Activated CD8-positive, alpha-beta memory T cell treated with anti-CD3 and anti-CD28 coated beads for 36 hours (primary cell): Measurements from ENCODE around the gene MAN1B1. TPM values are rescaled to one million over a fixed set of nuclear protein-coding genes. Genes with fewer than 3 reads are reported as not detected.

Experiments used
- CTCF ChIA-PET: fragments of 350-600 bp; sonication (Branson Sonifier 250); formaldehyde crosslinking; loops from one replicate; lab custom pipeline; 2021; ENCODE audit warnings: antibody characterized with exemption; lab: Charles Lee
- POLR2A ChIA-PET: fragments of 350-600 bp; sonication (Branson Sonifier 250); formaldehyde crosslinking; loops from one replicate; lab custom pipeline; 2021; ENCODE audit warnings: antibody characterized with exemption; lab: Charles Lee
- total RNA-seq, 2 experiments: library from RNA; stranded (reverse); gene quantifications; one replicate each; pipeline ENCODE4 v1.2.3, GENCODE V29; 2021

MAN1B1 gene
- total RNA-seq, 2 experiments from 2014 or later, result 30.0 to 34.1 TPM

DNA sequence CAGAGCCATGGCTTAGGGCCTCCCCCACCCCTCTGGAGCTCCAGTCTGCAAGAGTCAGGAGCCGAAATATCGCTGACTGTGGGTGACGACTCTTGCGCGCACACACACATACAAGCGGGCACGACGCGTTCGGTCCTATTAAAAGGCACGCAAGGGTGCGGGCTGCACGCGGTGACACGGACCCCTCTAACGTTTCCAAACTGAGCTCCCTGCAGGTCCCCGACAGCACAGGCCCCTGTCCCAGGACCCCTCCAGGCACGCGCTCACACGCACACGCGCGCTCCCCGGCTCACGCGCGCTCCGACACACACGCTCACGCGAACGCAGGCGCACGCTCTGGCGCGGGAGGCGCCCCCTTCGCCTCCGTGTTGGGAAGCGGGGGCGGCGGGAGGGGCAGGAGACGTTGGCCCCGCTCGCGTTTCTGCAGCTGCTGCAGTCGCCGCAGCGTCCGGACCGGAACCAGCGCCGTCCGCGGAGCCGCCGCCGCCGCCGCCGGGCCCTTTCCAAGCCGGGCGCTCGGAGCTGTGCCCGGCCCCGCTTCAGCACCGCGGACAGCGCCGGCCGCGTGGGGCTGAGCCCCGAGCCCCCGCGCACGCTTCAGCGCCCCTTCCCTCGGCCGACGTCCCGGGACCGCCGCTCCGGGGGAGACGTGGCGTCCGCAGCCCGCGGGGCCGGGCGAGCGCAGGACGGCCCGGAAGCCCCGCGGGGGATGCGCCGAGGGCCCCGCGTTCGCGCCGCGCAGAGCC lies 52.1 kb downstream of the MAN1B1 start, which contains the start of gene GRIN1:
Gene GRIN1, plus strand, starts transcription at position 433 of the 746 bp plus-strand sequence. CDS start 333 bp downstream, outside the sequence.
- ChIA-PET CTCF (interaction anchor here (0.9 to 1.4 kb wide), 2 partner anchors 37 to 50 kb away, joined by 3 to 4 read pairs; no protein-coding TSS in a partner anchor), POLR2A (no interaction called here)

DNA sequence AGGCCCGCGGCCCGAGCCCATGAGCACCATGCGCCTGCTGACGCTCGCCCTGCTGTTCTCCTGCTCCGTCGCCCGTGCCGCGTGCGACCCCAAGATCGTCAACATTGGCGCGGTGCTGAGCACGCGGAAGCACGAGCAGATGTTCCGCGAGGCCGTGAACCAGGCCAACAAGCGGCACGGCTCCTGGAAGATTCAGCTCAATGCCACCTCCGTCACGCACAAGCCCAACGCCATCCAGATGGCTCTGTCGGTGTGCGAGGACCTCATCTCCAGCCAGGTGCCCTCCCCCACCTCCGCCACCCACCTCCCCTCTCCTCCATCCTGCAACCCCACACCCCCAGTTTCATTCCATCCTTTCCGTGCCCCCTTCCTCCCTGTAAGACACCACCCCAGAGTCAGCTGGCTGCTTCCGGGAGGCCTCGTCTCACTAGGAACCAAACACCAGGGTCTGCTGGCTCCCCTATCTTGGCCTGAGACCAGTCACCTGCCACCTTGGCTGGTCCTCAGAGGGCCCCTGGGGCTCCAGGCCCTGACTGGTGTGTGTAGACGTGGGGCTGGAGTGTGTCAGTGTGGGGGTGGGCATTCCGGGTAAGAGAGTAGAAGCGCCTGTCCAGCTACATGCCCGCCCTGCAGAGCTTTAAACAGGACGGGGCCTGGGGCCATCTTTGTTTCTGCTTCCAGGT lies 52.8 kb downstream of the MAN1B1 start:
- ChIA-PET POLR2A (no interaction called here), CTCF (interaction anchor here (0.9 to 1.4 kb wide), 2 partner anchors 36 to 50 kb away, joined by 3 to 4 read pairs; no protein-coding TSS in a partner anchor)

DNA sequence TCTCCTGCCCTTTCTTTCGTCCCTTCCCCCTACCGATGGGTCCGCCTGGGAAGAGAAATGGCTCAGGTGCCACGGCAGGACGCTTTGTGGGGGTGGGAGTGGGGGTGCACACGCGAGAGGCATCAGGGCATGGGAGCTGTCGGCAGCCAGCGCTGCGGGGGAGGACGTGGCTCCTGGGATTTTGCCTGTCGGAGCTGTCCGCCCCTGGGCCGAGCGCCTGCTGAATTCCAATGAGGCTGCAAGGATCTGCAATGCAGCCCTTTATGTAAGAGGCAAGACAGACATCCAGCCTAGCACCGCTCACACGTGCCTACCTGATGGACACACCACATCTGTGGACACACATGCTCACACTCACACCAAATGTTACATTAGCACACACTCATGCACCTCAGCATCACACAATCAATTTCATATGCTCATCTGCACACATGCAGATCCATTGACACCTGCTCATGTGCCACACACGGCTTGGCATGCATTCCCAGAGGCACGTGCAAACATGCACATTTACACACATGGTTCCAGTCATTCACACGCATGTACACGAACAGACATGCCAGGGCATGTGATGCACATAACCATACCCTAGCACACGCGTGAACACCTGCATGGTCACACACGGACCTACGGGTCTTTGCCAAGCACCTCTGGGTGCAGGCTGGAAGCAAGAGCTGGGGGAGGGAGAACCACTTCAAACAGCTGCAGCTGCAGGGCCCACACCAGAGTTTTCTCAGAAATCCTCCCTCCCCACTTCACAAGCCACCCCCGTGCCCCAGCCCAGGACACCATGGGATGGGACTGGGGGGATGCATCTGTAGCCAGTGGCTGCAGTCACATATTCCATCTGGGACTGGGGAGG lies 53.6 kb downstream of the MAN1B1 start:
- CTCF ChIA-PET, result interaction anchor here (1.4 kb wide), 1 partner anchor 49 kb away, joined by 4 read pairs; no protein-coding TSS in a partner anchor

DNA sequence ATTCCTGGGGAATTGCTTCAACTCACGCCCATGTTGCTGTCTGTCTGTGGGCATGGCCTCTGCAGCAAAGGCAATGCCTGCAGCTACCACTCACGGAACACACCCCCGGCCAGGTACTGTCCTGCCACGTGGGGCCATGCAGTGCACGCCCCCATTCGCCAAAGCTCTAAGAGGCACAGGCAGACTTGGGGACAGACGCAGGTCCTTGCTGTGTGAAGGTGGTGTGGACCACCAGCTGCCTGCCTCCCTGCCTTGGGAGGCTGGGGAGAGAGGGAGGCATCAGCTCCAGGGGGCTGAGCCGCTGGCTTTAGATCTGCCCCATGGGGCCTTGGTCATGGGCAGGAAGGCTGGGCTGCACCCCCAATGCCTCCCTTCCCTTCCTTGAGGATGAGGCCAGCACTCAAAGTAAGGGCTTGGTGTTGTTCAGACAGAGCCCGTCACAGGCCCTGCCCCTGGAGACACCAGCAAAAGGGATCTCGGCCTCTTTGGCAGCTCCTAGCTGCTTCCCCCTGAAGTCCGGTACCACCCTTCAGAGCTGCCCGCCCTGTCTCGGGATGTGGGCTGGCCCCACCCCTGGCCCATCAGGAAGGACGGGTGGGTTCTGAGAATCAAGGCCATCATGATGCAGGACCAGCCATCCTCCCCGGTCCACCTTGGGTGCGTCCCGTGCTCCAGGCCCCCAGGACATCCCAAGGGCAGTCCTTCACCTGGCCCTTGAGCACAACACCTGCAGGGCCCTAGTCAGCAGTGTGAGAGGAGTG lies 54.4 kb downstream of the MAN1B1 start:
- POLR2A ChIA-PET, result no interaction called here

More for the DNA sequence above, 53.6 kb downstream of the MAN1B1 start:
- POLR2A ChIA-PET, result no interaction called here

DNA sequence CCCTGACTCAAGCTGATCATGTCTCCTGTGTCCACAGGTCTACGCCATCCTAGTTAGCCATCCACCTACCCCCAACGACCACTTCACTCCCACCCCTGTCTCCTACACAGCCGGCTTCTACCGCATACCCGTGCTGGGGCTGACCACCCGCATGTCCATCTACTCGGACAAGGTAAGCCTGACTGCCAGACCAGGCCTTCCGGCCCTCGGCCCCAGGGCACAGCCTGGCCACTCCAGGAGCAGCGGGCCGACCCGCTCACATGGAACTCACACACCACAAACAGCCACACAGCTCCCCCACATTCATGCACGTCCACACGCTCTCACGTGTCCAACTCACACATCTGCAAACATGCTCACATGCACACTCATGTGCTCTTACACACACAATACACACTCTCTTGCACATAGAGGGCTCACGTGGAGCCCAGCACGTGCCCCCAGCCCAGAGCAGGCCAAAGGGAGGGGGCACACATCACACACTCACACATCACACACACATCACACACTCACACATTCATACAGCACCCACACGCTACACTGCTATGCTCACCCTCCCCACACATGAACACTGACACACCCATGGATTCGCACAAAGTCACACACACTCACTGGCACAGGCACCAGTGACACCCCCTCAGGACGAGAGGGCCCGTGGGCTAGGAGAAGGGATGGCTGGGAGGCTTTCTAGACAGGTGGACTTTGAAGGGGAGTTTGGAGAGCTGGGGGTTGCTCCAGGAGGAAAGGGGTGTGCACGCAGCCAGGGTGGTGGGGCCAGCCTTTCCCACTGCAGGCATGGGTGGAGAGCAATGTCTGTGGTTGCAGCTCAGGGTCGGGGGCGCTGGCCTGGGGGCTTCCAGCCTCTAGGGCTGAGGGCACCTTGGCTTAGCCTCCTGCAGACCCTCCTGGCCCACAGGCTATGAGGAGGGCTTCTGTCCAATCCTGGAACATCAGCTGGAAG lies 55.5 kb downstream of the MAN1B1 start:
- CTCF ChIA-PET, result interaction anchor here (0.8 kb wide), 1 partner anchor 8 kb away, joined by 5 read pairs; no protein-coding TSS in a partner anchor
- POLR2A ChIA-PET, result no interaction called here

More for the DNA sequence above, 54.4 kb downstream of the MAN1B1 start:
- CTCF ChIA-PET, result no interaction called here

DNA sequence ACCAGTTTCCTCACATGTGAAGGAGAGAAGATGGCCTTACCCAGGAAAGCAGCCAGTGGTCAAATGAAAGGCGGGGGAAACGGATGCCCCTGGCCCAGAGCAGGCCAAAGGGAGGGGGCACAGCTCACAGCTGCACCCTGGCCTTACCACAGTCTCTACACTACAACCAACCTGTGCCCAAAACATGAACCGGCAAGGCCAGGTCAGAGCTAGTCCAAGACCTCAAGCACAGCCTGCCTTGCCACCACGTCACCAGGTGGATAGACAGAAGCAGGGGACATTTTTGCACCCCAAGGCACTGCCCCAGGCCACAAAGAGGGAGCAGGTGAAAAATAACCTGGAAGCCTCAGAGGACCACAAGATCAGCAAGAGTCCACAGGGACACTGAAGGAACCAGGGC lies 56.7 kb downstream of the MAN1B1 start:
- ChIA-PET POLR2A (no interaction called here), CTCF (interaction anchor here (0.8 kb wide), 1 partner anchor 9 kb away, joined by 5 read pairs; no protein-coding TSS in a partner anchor)

DNA sequence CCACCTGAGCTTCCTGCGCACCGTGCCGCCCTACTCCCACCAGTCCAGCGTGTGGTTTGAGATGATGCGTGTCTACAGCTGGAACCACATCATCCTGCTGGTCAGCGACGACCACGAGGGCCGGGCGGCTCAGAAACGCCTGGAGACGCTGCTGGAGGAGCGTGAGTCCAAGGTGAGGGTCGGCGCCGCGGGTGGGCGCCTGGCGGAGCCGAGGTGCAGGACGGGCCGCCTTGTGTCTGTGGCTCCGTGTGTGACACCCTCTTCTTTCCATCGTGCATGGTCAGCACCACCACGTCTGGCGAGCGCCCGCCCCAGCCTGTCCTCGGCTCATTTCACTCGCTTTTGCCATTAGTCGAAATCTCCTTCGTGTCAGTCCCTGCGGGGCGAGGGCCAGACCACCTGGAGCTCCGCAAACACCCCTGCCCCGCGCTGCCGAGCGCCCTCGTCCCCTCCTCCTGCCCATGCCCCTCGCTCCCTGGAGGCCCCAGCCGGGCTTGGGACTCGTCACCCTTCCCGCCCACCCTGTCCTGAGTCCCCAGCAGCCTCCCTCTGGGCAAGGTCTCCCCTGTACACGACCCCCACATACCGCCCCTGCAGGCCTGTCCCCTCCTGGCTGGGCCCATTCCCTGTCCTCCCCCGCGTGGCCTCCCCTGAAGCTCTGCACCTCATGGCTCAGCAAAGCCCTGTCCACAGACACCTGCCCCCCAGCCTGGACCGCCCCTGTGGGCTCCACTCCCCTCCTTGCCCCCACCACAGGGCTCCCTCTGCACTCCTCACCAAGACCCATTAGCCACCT lies 59.1 kb downstream of the MAN1B1 start:
- POLR2A ChIA-PET, result no interaction called here

DNA sequence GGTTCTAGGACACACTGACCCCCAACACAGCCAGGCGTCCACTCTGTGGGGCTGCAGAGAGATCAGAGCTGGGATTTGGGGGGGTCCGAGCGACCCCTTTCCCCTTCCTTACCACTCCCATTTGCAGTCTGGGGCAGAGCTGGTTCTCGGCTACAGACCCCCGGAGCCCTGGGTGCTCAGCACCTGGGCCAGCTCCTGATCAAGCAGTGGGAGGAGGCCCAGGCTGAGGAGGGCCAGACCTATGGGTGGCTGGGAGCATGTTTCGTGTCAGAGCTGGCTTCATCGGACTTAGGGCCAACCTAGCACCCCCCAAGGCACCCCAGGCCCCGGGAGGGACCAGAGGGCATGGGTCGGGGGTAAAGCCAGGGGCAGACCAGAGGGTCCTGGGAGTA lies 59.7 kb downstream of the MAN1B1 start:
- POLR2A ChIA-PET, result no interaction called here
- CTCF ChIA-PET, result no interaction called here

More for the DNA sequence above, 59.1 kb downstream of the MAN1B1 start:
- CTCF ChIA-PET, result interaction anchor here (0.6 kb wide), 1 partner anchor 235 kb away, joined by 3 read pairs; no protein-coding TSS in a partner anchor

DNA sequence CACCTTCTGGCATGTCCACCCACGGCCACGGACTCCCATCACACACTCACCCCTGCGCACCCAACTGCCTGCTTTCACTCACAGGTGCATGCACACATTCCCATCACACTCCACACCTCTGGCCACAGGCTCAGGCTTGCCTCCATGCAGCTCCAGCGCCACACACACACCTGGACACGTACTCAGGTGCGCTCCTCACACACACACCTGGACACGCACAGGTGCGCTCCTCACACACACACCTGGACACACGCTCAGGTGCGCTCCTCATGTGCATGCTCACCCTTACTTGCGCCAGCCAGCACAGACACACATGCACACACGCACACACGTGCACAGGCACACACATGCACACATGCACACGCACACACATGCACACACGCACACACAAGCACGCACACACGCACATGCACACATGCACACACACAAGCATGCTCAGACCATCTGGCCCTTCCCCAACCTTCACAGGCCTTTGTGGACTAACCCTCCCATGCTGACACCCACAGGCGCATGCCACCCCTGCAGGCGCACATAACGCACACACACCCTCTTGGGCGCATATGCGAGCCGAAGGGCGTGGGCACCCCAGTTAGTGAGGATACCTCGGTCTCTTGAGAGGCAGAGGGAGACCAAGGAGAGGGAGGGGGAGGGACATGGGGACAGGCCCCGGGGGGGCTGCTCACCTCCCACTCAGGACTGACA lies 60.5 kb downstream of the MAN1B1 start:
- CTCF ChIA-PET, result no interaction called here

DNA sequence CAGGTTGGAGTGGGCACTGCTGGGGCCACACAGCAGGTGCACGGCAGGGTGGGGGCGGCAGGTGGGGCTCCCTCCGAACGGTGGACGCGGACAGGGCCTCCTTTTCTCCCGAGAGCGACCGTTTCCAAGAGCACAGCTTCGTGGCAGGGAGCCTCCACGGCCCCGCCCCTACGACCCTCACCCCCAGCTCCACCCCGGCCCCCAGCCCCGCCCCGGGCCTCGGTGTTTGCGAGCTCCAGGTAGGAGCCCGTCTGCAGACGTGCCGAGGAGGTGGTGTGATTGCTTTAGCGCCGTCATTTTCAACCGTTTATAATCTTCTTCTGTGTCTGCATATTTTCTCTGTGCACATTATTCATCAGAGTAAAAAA lies 61.0 kb downstream of the MAN1B1 start:
- ChIA-PET POLR2A (no interaction called here), CTCF (no interaction called here)

More for the DNA sequence above, 60.5 kb downstream of the MAN1B1 start:
- POLR2A ChIA-PET, result no interaction called here

DNA sequence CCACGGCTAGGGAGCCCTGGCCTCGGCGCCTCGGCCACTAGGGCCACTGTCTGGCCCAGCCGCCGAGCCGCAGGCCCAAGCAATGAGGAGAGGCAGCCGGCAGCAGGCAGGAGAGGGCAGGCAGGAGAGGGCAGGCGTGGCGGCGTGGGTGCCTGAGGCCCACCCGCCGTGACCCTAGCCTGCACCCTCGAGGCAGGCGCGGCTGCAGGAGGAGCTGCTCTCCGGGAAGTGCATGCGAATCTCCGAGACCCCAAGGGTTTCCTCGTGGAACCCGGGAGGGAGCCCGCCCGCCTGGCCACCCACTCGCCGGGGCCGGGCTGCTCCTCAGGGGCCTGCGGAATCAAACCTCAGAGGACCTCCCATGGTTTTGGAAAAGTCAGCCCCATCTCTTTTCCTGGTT lies 61.5 kb downstream of the MAN1B1 start:
- ChIA-PET POLR2A (no interaction called here), CTCF (no interaction called here)

DNA sequence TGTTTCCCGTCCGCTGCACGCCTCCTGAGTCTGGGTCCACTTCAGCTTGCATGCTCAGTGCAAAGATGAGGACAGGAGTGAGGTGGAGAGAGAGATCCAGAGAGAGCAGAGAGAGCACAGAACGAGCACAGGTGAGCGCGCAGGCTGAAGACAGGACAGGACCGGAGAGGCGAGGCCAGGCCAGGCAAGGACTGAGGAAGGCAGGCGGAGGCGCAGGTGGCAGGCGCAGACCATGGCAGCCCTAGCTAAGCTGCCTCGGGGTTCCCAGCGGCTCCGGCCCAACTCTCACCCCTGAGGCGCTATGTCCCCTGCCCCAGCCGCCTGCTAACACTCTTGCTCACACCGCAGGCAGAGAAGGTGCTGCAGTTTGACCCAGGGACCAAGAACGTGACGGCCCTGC lies 61.9 kb downstream of the MAN1B1 start:
- ChIA-PET POLR2A (no interaction called here), CTCF (interaction anchor here (1.3 kb wide), 1 partner anchor 41 kb away, joined by 3 read pairs; no protein-coding TSS in a partner anchor)

DNA sequence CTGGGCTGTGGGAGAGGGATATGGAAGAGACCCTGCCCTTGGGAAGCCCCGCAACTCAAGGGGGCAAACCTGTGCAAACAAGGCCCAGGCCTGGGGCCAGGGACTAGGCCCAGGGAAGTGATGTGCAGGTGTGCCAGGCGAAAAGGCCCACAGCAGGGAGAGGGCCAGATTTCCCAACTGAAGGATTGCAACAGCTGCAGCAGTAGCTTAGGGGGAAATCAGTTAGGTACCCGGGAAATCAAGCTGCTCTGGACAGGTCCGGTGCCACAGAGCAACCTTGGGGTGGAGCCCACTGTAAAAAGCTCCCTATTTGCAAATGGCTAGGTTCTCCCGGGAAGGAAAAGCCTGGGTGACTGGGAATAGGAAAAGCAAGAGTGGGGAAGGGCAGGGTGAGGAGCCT lies 62.6 kb downstream of the MAN1B1 start:
- POLR2A ChIA-PET, result no interaction called here
- CTCF ChIA-PET, result interaction anchor here (0.8 to 1.3 kb wide), 3 partner anchors 20 to 40 kb away, joined by 3 read pairs; no protein-coding TSS in a partner anchor

DNA sequence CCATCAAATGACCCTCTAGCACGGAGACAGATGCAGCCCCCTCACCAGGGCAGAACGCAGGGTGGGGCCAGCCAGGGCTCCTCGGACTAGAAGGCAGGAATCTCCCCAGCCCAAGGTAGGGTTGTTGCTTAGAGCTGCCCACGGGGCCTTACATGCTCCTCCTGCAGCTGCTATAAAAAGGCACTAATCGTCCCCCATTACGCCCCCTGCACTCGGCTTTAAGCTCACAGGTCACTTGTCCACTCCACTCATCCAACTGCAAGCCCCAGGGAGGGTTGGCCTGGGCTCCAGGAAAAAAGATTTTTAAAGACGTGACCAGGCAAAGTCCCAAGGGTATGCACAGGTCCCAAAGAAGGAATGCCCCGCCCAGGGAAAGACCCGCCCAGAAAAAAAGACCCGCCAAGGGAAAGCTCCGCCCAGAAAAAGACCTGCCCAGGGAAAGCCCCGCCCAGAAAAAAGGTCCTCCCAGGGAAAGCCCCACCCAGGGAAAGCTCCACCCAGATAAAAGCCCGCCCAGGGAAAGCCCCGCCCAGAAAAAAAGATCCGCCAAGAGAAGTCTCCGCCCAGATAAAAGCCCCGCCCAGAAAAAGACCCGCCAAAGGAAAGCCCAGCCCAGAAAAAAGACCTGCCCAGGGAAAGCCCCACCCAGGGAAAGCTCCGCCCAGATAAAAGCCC lies 63.3 kb downstream of the MAN1B1 start:
- POLR2A ChIA-PET, result interaction anchor here (1.0 to 1.2 kb wide), 2 partner anchors 21 to 157 kb away, joined by 4 read pairs; no protein-coding TSS in a partner anchor
- CTCF ChIA-PET, result interaction anchor here (0.8 to 1.3 kb wide), 3 partner anchors 21 to 39 kb away, joined by 3 read pairs; no protein-coding TSS in a partner anchor
